WERI-Rb-1 (cell line): ENCODE results near the gene PLXNB3.

Source experiments
- DNase-seq: peaks from one replicate; pipeline ENCODE4 v3.0.0-alpha.2; 2020
- H3K27ac ChIP-seq: fragments of 250-450 bp; sonication (Bioruptor Pico); 2 replicates; pipeline ENCODE4 v1.5.1; 2020; ENCODE audit warnings: mild to moderate bottlenecking, moderate library complexity
- H3K27me3 ChIP-seq: fragments of 250-450 bp; sonication (Bioruptor Pico); 2 replicates; pipeline ENCODE4 v1.5.1; 2021; ENCODE audit warnings: mild to moderate bottlenecking, low read depth, moderate library complexity; ENCODE audit not compliant: insufficient read depth, severe bottlenecking
- H3K36me3 ChIP-seq: fragments of 250-450 bp; sonication (Bioruptor Pico); 2 replicates; pipeline ENCODE4 v1.5.1; 2020; ENCODE audit warnings: mild to moderate bottlenecking, moderate library complexity
- H3K4me3 ChIP-seq: 2 replicates; pipeline ENCODE4 v1.5.1; 2011; ENCODE audit warnings: low read depth, mild to moderate bottlenecking, control low read depth, low read length
- H3K9me3 ChIP-seq: fragments of 250-450 bp; sonication (Bioruptor Pico); 2 replicates; pipeline ENCODE4 v1.5.1; 2021; ENCODE audit warnings: mild to moderate bottlenecking, moderate library complexity; ENCODE audit not compliant: severe bottlenecking
- TF ChIP-seq, protein P1 (sequence below): IDR thresholded peaks from 2 replicates; pipeline ENCODE4 v1.5.1; 2011; ENCODE audit warnings: low read depth, mild to moderate bottlenecking, control low read depth, inconsistent platforms, low read length

PLXNB3 gene

DNA sequence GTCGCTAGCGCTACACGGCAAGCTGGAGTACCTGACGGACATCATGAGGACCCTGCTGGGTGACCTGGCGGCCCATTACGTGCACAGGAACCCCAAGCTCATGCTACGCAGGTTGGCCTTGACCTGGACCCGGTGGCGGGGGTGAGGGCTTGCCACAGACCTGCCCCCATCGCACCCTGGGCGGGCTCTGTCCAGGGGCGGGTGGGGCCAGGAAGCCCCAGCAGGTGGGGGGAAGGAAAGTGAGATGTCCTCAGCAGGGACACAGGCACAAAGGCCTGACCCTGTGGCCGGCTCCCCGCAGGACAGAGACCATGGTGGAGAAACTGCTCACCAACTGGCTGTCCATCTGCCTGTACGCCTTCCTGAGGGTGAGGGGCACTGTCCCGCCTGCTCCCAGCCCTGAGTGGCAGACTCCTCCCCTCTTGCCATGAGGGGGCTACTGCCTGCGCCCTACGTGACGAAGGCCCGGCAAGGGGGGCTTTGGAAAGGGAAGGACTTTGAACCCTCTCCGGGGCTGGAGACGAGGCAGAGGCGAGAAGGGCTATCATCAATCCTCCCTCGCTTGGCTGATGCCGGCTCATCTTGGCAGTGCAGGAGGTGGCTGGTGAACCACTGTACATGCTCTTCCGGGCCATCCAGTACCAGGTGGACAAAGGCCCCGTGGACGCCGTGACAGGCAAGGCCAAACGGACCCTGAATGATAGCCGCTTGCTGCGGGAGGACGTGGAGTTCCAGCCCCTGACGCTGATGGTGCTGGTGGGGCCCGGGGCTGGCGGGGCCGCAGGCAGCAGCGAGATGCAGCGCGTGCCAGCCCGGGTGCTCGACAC is 11.5 kb downstream of the PLXNB3 start:
- DNase-seq: no peak
- H3K9me3 ChIP-seq: no peaks in the 10 kb centered on the region
- TF ChIP-seq, protein P1, sequence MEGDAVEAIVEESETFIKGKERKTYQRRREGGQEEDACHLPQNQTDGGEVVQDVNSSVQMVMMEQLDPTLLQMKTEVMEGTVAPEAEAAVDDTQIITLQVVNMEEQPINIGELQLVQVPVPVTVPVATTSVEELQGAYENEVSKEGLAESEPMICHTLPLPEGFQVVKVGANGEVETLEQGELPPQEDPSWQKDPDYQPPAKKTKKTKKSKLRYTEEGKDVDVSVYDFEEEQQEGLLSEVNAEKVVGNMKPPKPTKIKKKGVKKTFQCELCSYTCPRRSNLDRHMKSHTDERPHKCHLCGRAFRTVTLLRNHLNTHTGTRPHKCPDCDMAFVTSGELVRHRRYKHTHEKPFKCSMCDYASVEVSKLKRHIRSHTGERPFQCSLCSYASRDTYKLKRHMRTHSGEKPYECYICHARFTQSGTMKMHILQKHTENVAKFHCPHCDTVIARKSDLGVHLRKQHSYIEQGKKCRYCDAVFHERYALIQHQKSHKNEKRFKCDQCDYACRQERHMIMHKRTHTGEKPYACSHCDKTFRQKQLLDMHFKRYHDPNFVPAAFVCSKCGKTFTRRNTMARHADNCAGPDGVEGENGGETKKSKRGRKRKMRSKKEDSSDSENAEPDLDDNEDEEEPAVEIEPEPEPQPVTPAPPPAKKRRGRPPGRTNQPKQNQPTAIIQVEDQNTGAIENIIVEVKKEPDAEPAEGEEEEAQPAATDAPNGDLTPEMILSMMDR: no peak
- H3K36me3 ChIP-seq: no peaks in the 10 kb centered on the region
- no peak overlapping the region for H3K27ac ChIP-seq
- H3K4me3 ChIP-seq: no peak overlapping the region
- peaks cover 24% of the 10 kb centered on the region for H3K27me3 ChIP-seq

DNA sequence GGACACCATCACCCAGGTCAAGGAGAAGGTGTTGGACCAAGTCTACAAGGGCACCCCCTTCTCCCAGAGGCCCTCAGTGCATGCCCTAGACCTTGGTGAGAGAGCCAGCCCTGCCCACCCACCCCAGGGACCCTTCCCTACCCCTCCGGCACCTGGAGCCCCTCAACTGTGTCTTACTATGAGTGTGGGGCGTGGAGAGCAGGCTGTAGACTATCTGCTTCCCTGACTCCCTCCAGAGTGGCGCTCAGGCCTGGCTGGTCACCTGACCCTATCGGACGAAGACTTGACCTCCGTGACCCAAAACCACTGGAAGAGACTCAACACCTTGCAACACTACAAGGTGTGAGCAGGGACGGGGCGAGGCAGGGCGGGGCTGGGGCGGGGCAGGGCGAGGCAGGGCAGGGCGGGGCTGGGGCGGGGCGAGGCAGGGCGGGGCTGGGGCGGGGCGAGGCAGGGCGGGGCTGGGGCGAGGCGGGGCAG is 12.1 kb downstream of the PLXNB3 start:
- TF ChIP-seq, protein P1: no peak
- Histone ChIP-seq H3K27ac (no peak overlapping the region), H3K4me3 (no peak overlapping the region), H3K27me3 (peaks cover 23% of the 10 kb centered on the region), H3K9me3 (no peaks in the 10 kb centered on the region), H3K36me3 (no peaks in the 10 kb centered on the region; the same call in 1 of the 2 replicates)
- DNase-seq: no peak

DNA sequence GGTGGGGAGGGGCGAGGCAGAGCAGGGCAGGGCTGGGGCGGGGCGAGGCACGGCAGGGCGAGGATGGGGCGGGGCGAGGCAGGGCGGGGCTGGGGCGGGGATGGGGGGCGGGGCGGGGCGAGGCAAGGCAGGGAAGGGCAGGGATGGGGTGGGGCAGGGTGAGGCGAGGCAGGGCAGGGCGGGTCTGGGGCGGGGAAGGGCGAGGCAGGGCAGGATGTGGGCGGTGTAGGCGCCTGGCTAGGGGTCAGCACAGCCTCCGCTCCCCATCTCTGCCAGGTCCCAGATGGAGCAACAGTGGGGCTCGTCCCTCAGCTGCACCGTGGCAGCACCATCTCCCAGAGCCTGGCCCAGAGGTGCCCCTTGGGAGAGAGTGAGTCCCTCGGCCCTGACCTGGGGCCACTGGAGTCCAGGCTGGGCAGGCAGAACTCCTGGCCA is 12.6 kb downstream of the PLXNB3 start:
- Histone ChIP-seq H3K36me3 (no peaks in the 10 kb centered on the region; the same call in 1 of the 2 replicates), H3K27ac (no peak overlapping the region), H3K9me3 (no peaks in the 10 kb centered on the region), H3K27me3 (peaks cover 19% of the 10 kb centered on the region), H3K4me3 (no peak overlapping the region)
- TF ChIP-seq, protein P1: no peak
- DNase-seq: no peak

DNA sequence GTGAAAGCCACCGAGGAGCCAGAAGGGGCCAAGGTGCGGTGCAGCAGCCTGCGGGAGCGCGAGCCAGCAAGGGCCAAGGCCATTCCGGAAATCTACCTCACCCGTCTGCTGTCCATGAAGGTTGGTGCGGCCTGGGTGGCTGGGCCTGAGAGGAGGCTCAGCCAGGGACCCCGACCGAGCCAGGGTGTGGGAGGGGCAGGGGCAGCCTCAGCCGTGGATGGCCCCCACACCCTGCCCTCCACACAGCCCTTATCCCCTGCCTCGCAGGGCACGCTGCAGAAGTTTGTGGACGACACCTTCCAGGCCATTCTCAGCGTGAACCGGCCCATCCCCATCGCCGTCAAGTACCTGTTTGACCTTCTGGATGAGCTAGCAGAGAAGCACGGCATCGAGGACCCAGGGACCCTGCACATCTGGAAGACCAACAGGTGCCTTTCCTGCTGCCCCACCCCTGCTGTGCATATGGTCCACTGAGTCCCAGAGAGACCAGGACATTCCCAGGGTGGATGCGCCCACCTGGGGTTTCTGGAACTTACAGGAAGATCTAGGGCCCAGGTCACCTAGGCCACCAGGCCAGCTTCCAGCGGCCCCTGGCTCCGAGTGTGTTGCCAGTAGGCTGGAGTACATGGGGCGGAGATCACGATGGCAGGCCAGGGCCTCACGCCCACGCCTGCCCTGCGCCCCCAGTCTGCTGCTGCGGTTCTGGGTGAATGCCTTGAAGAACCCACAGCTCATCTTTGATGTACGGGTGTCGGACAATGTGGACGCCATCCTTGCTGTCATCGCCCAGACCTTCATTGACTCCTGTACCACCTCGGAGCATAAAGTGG is 13.4 kb downstream of the PLXNB3 start:
- TF ChIP-seq, protein P1: no peak
- no peak overlapping the region for H3K4me3 ChIP-seq
- no peak overlapping the region for H3K27ac ChIP-seq
- H3K9me3 ChIP-seq: no peaks in the 10 kb centered on the region
- no peaks in the 10 kb centered on the region; the same call in 1 of the 2 replicates for H3K36me3 ChIP-seq
- H3K27me3 ChIP-seq: peaks cover 14% of the 10 kb centered on the region
- no peak for DNase-seq

DNA sequence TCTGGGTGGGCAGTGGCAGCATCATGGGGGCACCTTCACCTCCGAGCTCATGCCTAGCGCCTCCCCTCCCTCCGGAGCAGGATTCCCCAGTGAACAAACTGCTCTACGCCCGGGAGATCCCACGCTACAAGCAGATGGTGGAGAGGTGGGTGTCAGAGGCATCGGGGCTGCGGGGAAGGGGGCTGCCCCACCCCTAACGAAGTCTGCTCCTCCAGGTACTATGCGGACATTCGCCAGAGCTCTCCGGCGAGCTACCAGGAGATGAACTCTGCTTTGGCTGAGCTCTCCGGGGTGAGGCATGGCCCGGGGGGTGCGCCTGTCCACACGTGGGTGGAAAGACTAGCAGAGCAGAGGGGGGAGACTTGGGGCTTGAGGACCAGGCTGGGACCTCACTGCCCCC is 14.1 kb downstream of the PLXNB3 start:
- no peak overlapping the region for H3K4me3 ChIP-seq
- DNase-seq: no peak
- H3K27me3 ChIP-seq: peaks cover 12% of the 10 kb centered on the region
- no peak overlapping the region for H3K27ac ChIP-seq
- TF ChIP-seq, protein P1: no peak
- H3K9me3 ChIP-seq: no peaks in the 10 kb centered on the region
- no peaks in the 10 kb centered on the region; the same call in none of the 2 replicates for H3K36me3 ChIP-seq
